ENCODE measurements around the gene PTPRN2.
"Not testable (repeated sequence)": the region's sequence is repeated elsewhere in the genome, so short reads cannot be mapped to it uniquely, and the experiment has no call there.

DNA sequence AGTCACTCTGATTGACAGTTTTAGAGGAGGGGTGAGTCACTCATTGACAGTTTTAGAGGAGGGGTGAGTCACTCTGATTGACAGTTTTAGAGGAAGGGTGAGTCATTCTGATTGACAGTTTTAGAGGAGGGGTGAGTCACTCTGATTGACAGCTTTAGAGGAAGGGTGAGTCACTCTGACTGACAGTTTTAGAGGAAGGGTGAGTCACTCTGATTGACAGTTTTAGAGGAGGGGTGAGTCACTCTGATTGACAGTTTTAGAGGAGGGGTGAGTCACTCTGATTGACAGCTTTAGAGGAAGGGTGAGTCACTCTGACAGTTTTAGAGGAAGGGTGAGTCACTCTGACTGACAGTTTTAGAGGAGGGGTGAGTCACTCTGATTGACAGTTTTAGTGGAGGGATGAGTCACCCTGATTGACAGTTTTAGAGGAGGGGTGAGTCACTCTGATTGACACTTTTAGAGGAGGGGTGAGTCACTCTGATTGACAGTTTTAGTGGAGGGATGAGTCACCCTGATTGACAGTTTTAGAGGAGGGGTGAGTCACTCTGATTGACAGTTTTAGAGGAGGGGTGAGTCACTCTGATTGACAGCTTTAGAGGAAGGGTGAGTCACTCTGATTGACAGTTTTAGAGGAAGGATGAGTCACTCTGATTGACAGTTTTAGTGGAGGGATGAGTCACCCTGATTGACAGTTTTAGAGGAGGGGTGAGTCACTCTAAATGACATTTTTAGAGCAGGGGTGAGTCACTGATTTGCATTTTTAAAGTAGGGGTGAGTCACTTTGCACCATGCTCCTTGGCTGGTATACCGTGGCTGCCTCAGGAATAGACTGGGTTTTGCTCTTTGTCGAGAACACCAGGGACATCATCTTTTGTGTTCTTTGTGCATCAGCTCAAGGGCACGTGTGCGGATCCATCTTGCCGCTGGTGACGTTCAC, 654.1 kb downstream of the PTPRN2 start:
- TF ChIP-seq, protein P1, sequence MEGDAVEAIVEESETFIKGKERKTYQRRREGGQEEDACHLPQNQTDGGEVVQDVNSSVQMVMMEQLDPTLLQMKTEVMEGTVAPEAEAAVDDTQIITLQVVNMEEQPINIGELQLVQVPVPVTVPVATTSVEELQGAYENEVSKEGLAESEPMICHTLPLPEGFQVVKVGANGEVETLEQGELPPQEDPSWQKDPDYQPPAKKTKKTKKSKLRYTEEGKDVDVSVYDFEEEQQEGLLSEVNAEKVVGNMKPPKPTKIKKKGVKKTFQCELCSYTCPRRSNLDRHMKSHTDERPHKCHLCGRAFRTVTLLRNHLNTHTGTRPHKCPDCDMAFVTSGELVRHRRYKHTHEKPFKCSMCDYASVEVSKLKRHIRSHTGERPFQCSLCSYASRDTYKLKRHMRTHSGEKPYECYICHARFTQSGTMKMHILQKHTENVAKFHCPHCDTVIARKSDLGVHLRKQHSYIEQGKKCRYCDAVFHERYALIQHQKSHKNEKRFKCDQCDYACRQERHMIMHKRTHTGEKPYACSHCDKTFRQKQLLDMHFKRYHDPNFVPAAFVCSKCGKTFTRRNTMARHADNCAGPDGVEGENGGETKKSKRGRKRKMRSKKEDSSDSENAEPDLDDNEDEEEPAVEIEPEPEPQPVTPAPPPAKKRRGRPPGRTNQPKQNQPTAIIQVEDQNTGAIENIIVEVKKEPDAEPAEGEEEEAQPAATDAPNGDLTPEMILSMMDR (conservative IDR thresholded peaks at IDR 0.05 in 1 of 2, IDR thresholded peaks at IDR 0.05 in 1 of 2; ENCODE audit: extremely low read depth in 1 of 2, insufficient read depth in 1 of 2, low read depth in 1 of 2, low read length in 2 of 2), result not testable (repeated sequence)
- not testable (repeated sequence) for TF ChIP-seq EZH2 (IDR thresholded peaks at IDR 0.05; ENCODE audit: borderline replicate concordance, low read length)

All from mammary epithelial cell (primary cell).